Progenitor cell of endocrine pancreas (in vitro differentiated cells): Measurements from ENCODE around the gene NXPH1. TPM values are rescaled to one million over a fixed set of nuclear protein-coding genes. Genes with fewer than 3 reads are reported as not detected.

Experiments
- DNase-seq: peaks from one replicate; pipeline ENCODE4 v3.0.0; 2021; ENCODE audit warnings: low spot score; ENCODE audit not compliant: unreplicated experiment
- H3K27ac Mint-ChIP-seq: 2 replicates; pipeline ENCODE4 v1.8.0; 2021; ENCODE audit warnings: mild to moderate bottlenecking, moderate library complexity, mixed read lengths
- H3K27me3 Mint-ChIP-seq: 2 replicates; pipeline ENCODE4 v1.8.0; 2021; ENCODE audit warnings: mixed read lengths
- H3K36me3 Mint-ChIP-seq: 2 replicates; pipeline ENCODE4 v1.8.0; 2022; ENCODE audit warnings: mixed read lengths; ENCODE audit not compliant: insufficient read depth
- H3K4me1 Mint-ChIP-seq: 2 replicates; pipeline ENCODE4 v1.8.0; 2021; ENCODE audit warnings: low read depth, mixed read lengths
- H3K4me3 Mint-ChIP-seq: 2 replicates; pipeline ENCODE4 v1.8.0; 2021; ENCODE audit warnings: low read depth, mild to moderate bottlenecking, moderate library complexity, mixed read lengths
- H3K9me3 Mint-ChIP-seq: 2 replicates; pipeline ENCODE4 v1.8.0; 2021; ENCODE audit warnings: low read depth, mixed read lengths
- CTCF ChIP-seq: fragments of 200-600 bp; sonication (generic); IDR thresholded peaks from one replicate; pipeline ENCODE4 v1.5.0; 2021; ENCODE audit warnings: antibody characterized with exemption, mild to moderate bottlenecking; ENCODE audit not compliant: unreplicated experiment
- total RNA-seq: library from RNA; stranded (reverse); gene quantifications from 2 replicates; pipeline ENCODE4 v1.2.1, GENCODE V29; 2021

Gene NXPH1
- total RNA-seq, 1 donor from 2014 or later = not detected

GRCh38 chr7:8481752-8482446, 48.5 kb downstream of the NXPH1 start:
- H3K4me3 Mint-ChIP-seq = no peak overlapping the region
- DNase-seq = no peak
- peaks cover 8% of the 10 kb centered on the region for H3K9me3 Mint-ChIP-seq
- H3K4me1 Mint-ChIP-seq = no peaks in the 10 kb centered on the region
- H3K36me3 Mint-ChIP-seq = no peaks in the 10 kb centered on the region
- TF ChIP-seq CTCF = no peak
- no peaks in the 10 kb centered on the region for H3K27me3 Mint-ChIP-seq
- H3K27ac Mint-ChIP-seq = no peak overlapping the region

- no peak for TF ChIP-seq CTCF
- H3K4me3 Mint-ChIP-seq = no peak overlapping the region
- H3K36me3 Mint-ChIP-seq = no peaks in the 10 kb centered on the region
- H3K9me3 Mint-ChIP-seq = peaks cover 10% of the 10 kb centered on the region
- no peak overlapping the region for H3K27ac Mint-ChIP-seq
- no peaks in the 10 kb centered on the region for H3K4me1 Mint-ChIP-seq
- H3K27me3 Mint-ChIP-seq = no peaks in the 10 kb centered on the region
- DNase-seq = no peak
Measured at GRCh38 chr7:8490391-8491045, 57.1 kb downstream of the NXPH1 start.

DNA sequence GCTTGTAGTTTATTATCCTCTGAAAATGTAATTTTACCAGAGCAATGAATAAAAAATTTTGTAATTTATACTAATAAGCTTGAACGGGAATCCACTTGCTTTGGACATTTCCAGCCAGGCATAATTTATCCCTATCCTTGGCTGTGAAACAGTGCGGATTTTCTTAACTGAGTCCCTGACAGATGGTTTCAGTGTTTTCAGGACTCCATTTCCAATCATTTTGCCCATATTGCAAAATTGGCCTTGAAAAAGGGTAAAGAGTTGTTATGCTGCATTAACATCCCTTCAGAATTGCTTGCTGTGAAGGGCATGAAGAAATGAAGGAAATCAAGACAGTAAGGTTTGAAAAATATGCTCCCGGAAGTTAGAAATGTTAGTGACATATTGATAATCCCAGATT, 57.7 kb downstream of the NXPH1 start:
- no peaks in the 10 kb centered on the region for H3K36me3 Mint-ChIP-seq
- H3K9me3 Mint-ChIP-seq = peaks cover 10% of the 10 kb centered on the region
- H3K4me1 Mint-ChIP-seq = no peaks in the 10 kb centered on the region
- no peak for DNase-seq
- no peak overlapping the region for H3K4me3 Mint-ChIP-seq
- H3K27ac Mint-ChIP-seq = no peak overlapping the region
- H3K27me3 Mint-ChIP-seq = no peaks in the 10 kb centered on the region
- no peak for TF ChIP-seq CTCF

GRCh38 chr7:8491544-8492489, 58.4 kb downstream of the NXPH1 start:
- Mint-ChIP-seq H3K36me3 (no peaks in the 10 kb centered on the region), H3K4me1 (no peaks in the 10 kb centered on the region), H3K27me3 (no peaks in the 10 kb centered on the region), H3K4me3 (no peak overlapping the region), H3K27ac (no peak overlapping the region), H3K9me3 (peaks cover 6% of the 10 kb centered on the region)
- TF ChIP-seq CTCF = no peak
- no peak for DNase-seq

- Mint-ChIP-seq H3K9me3 (no peaks in the 10 kb centered on the region), H3K4me3 (no peak overlapping the region), H3K27me3 (peaks cover 3% of the 10 kb centered on the region), H3K27ac (no peak overlapping the region), H3K36me3 (no peaks in the 10 kb centered on the region), H3K4me1 (no peaks in the 10 kb centered on the region)
- no peak for TF ChIP-seq CTCF
- DNase-seq = no peak
Measured at GRCh38 chr7:8499128-8499527, 65.7 kb downstream of the NXPH1 start.
